ENCODE results near the gene TPGS1.

The TPGS1 gene

GRCh38 chr19:538641-539428 lies 31.5 kb downstream of the TPGS1 start:
- no peak for DNase-seq (ENCODE audit: low read depth)
- no peak overlapping the region for H3K4me3 ChIP-seq (ENCODE audit: low read depth, low read length)

GRCh38 chr19:539429-540030 lies 32.2 kb downstream of the TPGS1 start:
- no peak overlapping the region for H3K4me3 ChIP-seq (ENCODE audit: low read depth, low read length)
- TF ChIP-seq CTCF (IDR thresholded peaks at IDR 0.05; ENCODE audit: insufficient read depth, low read depth, low read length, missing control alignments): no peak
- no peak for DNase-seq (ENCODE audit: low read depth)

More at GRCh38 chr19:538641-539428, 31.5 kb downstream of the TPGS1 start:
- TF ChIP-seq CTCF (IDR thresholded peaks at IDR 0.05; ENCODE audit: insufficient read depth, low read depth, low read length, missing control alignments): no peak

GRCh38 chr19:540867-541637 lies 33.8 kb downstream of the TPGS1 start:
- no peak for DNase-seq (ENCODE audit: low read depth)
- TF ChIP-seq CTCF (IDR thresholded peaks at IDR 0.05; ENCODE audit: insufficient read depth, low read depth, low read length, missing control alignments): no peak
- no peak overlapping the region for H3K4me3 ChIP-seq (ENCODE audit: low read depth, low read length)

GRCh38 chr19:541699-542098 lies 34.4 kb downstream of the TPGS1 start:
- no peak for DNase-seq (ENCODE audit: low read depth)
- TF ChIP-seq CTCF (IDR thresholded peaks at IDR 0.05; ENCODE audit: insufficient read depth, low read depth, low read length, missing control alignments): no peak
- H3K4me3 ChIP-seq (ENCODE audit: low read depth, low read length): no peak overlapping the region

- no peak for DNase-seq (ENCODE audit: low read depth)
- TF ChIP-seq CTCF (IDR thresholded peaks at IDR 0.05; ENCODE audit: insufficient read depth, low read depth, low read length, missing control alignments): no peak
- no peak overlapping the region for H3K4me3 ChIP-seq (ENCODE audit: low read depth, low read length)
Measured at GRCh38 chr19:542173-542866, 35.0 kb downstream of the TPGS1 start.

GRCh38 chr19:543910-544608 lies 36.8 kb downstream of the TPGS1 start, which contains the start of gene GZMM:
TSS of gene GZMM (plus strand) at chr19:544053. CDS start at chr19:544072, 19 bp downstream.
- H3K4me3 ChIP-seq (ENCODE audit: low read depth, low read length): no peak within 1 kb of the TSS
- no peak for DNase-seq (ENCODE audit: low read depth)
- no peak for TF ChIP-seq CTCF (IDR thresholded peaks at IDR 0.05; ENCODE audit: insufficient read depth, low read depth, low read length, missing control alignments)

Data from GM12865 (cell line).